ENCODE results near the gene RAVER1. TPM values are rescaled to one million over a fixed set of nuclear protein-coding genes. Genes with fewer than 3 reads are reported as not detected.

The RAVER1 gene
- total and polyA plus RNA-seq, 2 of the 13 experiments (the other 11 are each of a cell fraction or from before 2014, with no cell fraction given), result 3.6 to 7.9 TPM

GRCh38 chr19:10334588-10335351 is 1.4 kb upstream of the RAVER1 start (continued):
- peak; percentile 26; the same call in 1 of the 2 replicates for TF ChIP-seq ZNF800 (CRISPR knock-in tag; IDR thresholded peaks at IDR 0.05)
- TF ChIP-seq ZNF790 (CRISPR knock-in tag; IDR thresholded peaks at IDR 0.05; ENCODE audit: borderline replicate concordance), result no peak
- no peak for TF ChIP-seq ZNF44 (CRISPR knock-in tag; IDR thresholded peaks at IDR 0.05)
- TF ChIP-seq ATF5 (CRISPR knock-in tag; IDR thresholded peaks at IDR 0.05; ENCODE audit: low read depth), result no peak
- TF ChIP-seq ZNF10 (CRISPR knock-in tag; IDR thresholded peaks at IDR 0.05; ENCODE audit: borderline replicate concordance, low read depth), result no peak
- no peak for TF ChIP-seq ZNF7 (CRISPR knock-in tag; IDR thresholded peaks at IDR 0.05)
- no peak for TF ChIP-seq ZFP37 (CRISPR knock-in tag; IDR thresholded peaks at IDR 0.05; ENCODE audit: borderline replicate concordance)
- no peak for TF ChIP-seq TMF1 (CRISPR knock-in tag; IDR thresholded peaks at IDR 0.05; ENCODE audit: low read depth)
- TF ChIP-seq PREB (CRISPR knock-in tag; IDR thresholded peaks at IDR 0.05), result no peak
- TF ChIP-seq ZNF496 (CRISPR knock-in tag; IDR thresholded peaks at IDR 0.05; ENCODE audit: insufficient replicate concordance), result no peak
- TF ChIP-seq ZNF136 (CRISPR knock-in tag; IDR thresholded peaks at IDR 0.05; ENCODE audit: low read depth), result 0 out of 2 replicates have a peak, but pooled peaks have one; percentile 8
- TF ChIP-seq E2F2 (CRISPR knock-in tag; IDR thresholded peaks at IDR 0.05; ENCODE audit: borderline replicate concordance), result peak; percentile 63; the same call in 1 of the 2 replicates
- TF ChIP-seq ZNF605 (CRISPR knock-in tag; IDR thresholded peaks at IDR 0.05), result no peak
- no peak for TF ChIP-seq MZF1 (CRISPR knock-in tag; IDR thresholded peaks at IDR 0.05; ENCODE audit: borderline replicate concordance)
- TF ChIP-seq ZNF839 (CRISPR knock-in tag; IDR thresholded peaks at IDR 0.05; ENCODE audit: borderline replicate concordance), result no peak
- no peak for TF ChIP-seq ZNF652 (CRISPR knock-in tag; IDR thresholded peaks at IDR 0.05; ENCODE audit: borderline replicate concordance, low read depth)
- no peak for TF ChIP-seq ZNF773 (CRISPR knock-in tag; IDR thresholded peaks at IDR 0.05; ENCODE audit: borderline replicate concordance)
- no peak for TF ChIP-seq AKNA (CRISPR knock-in tag; IDR thresholded peaks at IDR 0.05; ENCODE audit: borderline replicate concordance)

Measured in HepG2 (cell line).